PC-9 (cell line): Measurements from ENCODE around the gene IL17RE.

Experiments
- EZH2 ChIP-seq: fragments of 200-600 bp; sonication (generic); IDR thresholded peaks from 2 replicates; pipeline ENCODE4 v1.8.0; 2017; ENCODE audit warnings: antibody characterized with exemption, low read depth
- TF ChIP-seq, protein P1 (sequence below): fragments of 200-600 bp; sonication (generic); conservative IDR thresholded peaks from 2 replicates; pipeline ENCODE4 v1.6.1; 2017; ENCODE audit warnings: mixed run types, antibody characterized with exemption, mild to moderate bottlenecking, moderate library complexity

DNA sequence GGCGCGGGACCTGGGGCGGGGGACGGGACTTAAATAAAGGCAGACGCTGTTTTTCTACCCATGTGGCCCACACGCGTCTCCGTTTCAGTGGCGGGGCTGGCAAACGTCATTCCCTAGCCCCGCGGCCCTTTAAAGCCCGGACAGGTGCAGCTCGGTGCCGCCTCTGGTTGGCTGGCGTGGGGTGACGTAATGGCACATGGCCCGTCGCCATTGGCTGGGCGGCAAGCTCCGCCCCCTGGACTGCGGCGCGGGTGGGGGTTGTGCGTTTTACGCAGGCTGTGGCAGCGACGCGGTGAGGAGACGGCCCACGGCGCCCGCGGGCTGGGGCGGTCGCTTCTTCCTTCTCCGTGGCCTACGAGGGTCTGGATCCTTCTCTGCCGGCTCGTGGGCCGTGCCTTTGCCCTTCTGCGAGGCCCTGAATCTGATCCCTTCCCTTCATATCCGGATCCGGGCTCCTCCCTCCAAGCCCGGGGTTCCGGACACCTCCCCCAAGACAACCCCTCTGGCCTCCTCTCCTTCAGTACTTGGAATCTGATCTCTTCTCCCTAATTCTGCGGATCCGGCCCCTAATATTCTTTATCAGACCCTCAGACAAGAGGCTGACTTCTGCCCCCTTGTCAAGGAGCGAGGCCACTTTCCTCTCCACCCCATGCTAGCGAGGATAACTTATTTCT, 31.1 kb downstream of the IL17RE start, which contains the start of gene CRELD1:
- TF ChIP-seq, protein P1, sequence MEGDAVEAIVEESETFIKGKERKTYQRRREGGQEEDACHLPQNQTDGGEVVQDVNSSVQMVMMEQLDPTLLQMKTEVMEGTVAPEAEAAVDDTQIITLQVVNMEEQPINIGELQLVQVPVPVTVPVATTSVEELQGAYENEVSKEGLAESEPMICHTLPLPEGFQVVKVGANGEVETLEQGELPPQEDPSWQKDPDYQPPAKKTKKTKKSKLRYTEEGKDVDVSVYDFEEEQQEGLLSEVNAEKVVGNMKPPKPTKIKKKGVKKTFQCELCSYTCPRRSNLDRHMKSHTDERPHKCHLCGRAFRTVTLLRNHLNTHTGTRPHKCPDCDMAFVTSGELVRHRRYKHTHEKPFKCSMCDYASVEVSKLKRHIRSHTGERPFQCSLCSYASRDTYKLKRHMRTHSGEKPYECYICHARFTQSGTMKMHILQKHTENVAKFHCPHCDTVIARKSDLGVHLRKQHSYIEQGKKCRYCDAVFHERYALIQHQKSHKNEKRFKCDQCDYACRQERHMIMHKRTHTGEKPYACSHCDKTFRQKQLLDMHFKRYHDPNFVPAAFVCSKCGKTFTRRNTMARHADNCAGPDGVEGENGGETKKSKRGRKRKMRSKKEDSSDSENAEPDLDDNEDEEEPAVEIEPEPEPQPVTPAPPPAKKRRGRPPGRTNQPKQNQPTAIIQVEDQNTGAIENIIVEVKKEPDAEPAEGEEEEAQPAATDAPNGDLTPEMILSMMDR: no peak
- no peak for TF ChIP-seq EZH2
